T-helper 2 cell treated with Interferon-gamma antibody and Interleukin-4, amounts not matched to agents 100 ng/mL and 5 ng/mL, for 36 hours (primary cell): Measurements from ENCODE around the gene WDR13. TPM values are rescaled to one million over a fixed set of nuclear protein-coding genes. Genes with fewer than 3 reads are reported as not detected.

Source experiments
- intact Hi-C: fragments of 100-400 bp; cut with micrococcal nuclease; formaldehyde crosslinking; loops from one replicate; pipeline ENCODE4 v1.15.1; 2023
- total RNA-seq: library from RNA; stranded (reverse); gene quantifications from 2 replicates; pipeline ENCODE4 v1.2.3, GENCODE V29; 2022

Gene WDR13
- total RNA-seq, 1 donor from 2014 or later = 45.3 TPM

GRCh38 chrX:48591255-48591791, 6.0 kb upstream of the WDR13 start:
- intact Hi-C loops = no loop called here

DNA sequence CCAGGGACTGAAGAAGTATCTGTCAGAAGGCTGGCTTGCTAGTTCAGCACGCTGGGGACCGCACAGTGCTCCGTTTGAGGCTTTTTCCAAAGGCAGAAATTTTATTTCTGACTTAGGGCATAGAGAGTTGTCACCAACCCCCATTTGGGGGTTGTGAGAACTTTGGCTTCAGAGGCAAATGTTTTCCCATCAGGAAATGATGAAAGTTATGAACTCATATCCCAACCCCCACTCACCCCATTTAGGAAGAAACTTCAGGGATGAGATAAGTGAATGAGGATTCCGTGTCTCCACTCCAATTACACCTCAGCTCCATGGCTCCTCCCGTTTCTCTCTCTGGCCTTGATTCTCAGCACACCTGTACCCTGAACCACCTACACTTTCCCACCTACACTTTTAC, 4.3 kb upstream of the WDR13 start:
- intact Hi-C loops = no loop called here

DNA sequence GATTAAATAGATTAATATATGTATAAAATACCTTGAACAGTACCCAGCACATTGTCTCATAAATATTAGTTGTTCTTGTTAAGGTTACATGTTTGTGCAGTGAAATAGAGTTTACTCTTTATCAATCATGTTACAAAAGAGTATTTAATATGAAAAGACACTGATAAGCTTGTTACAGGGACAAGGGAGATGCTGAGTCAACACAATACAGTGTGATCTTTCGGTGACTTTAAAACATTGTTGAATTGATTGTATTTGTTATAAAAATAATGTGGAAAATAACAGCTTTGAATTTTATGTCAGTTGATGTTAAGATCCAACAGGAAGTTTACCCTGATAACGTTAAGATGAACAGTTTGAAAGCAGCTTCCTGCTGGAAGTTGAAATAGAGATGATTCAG, 1.4 kb upstream of the WDR13 start:
- intact Hi-C loops = loop anchor here (2.0 kb wide), 1 partner anchor 55 kb away; no protein-coding TSS in a partner anchor

DNA sequence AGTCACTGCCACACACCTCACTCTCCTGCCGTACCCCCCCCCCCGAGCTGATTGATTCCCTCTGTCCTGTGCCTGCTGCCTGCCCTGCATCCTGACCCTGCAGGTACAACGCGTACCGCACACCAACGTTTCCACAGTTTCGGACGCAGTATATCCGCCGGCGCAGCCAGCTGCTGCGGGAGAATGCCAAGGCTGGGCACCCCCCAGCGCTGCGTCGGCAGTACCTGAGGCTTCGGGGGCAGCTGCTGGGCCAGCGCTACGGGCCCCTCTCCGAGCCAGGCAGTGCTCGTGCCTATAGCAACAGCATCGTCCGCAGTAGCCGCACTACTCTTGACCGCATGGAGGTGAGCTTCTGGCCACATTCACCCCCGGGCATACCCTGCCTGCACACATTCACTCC, 1.3 kb downstream of the WDR13 start:
- intact Hi-C loops = no loop called here

GRCh38 chrX:48599341-48599740, 2.0 kb downstream of the WDR13 start:
- intact Hi-C loops = no loop called here

DNA sequence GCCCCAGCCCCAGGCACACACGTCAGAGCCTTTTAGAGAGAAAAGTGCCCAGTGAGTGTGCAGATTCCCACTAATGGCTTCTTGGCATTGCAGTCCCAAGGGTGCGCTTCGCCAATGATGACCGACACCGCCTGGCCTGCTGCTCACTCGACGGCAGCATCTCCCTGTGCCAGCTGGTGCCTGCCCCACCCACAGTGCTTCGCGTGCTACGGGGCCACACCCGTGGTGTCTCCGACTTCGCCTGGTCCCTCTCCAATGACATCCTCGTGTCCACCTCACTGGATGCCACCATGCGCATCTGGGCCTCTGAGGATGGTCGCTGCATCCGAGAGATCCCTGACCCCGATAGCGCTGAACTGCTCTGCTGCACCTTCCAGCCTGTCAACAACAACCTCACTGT, 2.9 kb downstream of the WDR13 start:
- intact Hi-C loops = no loop called here

DNA sequence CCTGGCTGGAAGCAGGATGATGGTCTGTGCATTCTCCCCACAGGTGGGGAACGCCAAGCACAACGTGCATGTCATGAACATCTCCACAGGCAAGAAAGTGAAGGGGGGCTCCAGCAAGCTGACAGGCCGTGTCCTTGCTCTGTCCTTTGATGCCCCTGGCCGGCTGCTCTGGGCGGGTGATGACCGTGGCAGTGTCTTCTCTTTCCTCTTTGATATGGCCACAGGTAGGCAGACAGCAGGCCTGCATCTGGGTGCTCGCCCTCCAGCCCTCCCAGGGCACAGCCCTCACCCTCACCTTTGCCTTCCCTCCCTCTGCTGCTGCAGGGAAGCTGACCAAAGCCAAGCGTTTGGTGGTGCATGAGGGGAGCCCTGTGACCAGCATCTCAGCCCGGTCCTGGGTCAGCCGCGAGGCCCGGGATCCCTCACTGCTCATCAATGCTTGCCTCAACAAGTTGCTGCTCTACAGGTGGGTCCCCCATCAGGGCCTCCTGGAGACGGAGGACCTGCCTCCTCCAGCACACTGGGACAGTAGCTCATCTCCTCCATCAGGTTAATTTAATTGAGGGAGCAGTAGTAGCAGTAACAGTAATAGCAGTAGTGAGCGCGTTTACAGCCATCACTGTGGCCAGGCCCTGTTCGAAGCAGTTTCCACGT, 4.6 kb downstream of the WDR13 start:
- intact Hi-C loops = no loop called here

- intact Hi-C loops = no loop called here
Measured at GRCh38 chrX:48604701-48605100, 7.4 kb downstream of the WDR13 start.

DNA sequence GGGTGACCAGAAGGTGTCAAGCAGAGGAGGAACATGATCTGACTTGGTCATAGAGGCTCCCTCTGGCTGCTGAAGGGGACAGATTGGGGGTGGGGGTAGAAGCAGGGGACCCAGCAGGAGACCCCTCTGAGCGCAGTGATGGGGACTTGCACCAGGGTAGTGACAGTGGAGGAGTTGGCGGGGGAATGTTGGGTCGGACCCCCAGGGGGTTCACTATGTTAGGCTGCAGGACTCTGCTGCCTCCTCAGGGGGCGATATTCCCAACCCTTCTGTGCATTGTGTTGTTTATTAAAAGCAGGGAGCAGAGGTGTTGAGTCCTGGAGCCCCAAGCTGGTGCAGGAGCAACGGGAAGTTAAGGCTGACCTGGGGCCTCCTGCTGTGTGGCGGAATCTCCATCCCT, 8.8 kb downstream of the WDR13 start:
- intact Hi-C loops = no loop called here

DNA sequence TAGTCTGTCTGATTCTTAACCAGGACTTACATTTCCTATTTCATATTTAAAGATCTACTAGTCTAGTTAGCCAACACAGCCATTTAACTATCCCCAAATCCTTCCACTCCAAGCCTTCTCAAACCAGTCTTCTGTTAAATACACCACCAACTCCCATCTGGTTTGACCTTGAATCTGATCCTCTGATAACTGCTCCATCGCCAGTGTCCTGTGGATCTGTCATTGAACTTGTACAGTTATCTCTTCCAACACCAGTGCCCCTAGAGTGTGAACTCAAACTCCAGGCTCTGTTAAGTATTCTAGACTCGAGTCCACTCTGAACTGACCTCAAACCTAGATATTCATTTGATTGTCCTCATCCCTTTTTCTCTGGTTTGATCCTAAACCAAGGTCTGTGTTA, 14.4 kb downstream of the WDR13 start:
- intact Hi-C loops = no loop called here

- intact Hi-C loops = no loop called here
Measured at GRCh38 chrX:48613502-48614160, 16.3 kb downstream of the WDR13 start.

DNA sequence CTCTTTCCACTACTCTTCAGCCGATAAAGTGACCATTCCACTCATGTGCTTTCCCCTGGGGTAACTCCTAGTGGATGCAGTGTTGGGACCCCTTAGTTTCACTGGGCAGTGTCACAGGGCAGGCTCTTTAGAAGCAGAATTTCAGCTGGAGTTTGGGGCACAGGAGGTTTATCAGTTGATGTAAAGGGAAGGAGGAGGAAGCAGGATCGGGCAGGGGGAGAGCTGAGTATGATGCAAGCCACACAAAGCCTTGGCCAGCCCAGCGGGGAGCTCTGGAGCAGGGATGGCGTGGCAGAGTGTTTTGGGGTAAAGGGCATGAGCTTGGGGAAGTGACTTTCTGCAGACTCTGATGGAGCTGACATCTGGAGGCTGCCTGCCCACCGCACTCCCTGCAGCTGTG, 19.3 kb downstream of the WDR13 start:
- intact Hi-C loops = no loop called here

DNA sequence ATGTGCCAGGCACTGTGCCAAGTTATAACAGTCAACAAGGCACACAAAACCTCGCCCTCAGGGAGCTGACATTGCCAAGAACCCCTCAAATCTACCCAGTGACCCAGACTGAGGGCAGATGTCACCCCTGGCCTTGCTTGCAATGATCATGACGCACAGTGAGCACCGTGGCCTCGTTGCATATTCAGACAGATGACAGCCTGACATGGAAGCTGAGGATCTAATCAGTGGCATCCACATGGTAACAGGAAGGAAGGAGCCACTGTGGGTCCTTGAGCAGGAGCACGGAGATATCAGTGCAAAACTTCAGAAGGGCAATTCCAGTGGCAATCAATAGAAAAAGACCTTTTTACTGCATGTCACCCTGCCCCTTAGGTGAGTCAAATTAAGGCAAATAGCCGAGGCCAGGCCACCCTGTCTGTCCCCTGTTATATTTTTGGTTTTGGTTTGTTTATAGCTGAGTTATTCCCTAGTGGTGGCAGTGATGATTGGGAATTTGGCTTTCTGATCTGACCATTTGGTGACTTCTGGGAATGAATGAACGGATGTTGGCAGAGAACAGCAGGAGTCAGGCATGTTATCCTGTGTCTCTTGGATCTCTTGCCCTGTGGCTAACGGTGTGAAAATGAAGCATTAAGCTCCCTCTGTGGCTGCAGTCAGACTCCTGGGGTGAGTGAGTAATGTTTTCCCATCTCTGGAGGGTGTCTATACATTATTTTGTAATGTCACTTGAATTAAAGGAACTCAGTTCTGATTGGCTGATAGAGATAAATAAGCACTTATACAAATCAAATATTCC, 20.4 kb downstream of the WDR13 start:
- intact Hi-C loops = no loop called here

GRCh38 chrX:48626401-48627298, 29.4 kb downstream of the WDR13 start:
- intact Hi-C loops = no loop called here

DNA sequence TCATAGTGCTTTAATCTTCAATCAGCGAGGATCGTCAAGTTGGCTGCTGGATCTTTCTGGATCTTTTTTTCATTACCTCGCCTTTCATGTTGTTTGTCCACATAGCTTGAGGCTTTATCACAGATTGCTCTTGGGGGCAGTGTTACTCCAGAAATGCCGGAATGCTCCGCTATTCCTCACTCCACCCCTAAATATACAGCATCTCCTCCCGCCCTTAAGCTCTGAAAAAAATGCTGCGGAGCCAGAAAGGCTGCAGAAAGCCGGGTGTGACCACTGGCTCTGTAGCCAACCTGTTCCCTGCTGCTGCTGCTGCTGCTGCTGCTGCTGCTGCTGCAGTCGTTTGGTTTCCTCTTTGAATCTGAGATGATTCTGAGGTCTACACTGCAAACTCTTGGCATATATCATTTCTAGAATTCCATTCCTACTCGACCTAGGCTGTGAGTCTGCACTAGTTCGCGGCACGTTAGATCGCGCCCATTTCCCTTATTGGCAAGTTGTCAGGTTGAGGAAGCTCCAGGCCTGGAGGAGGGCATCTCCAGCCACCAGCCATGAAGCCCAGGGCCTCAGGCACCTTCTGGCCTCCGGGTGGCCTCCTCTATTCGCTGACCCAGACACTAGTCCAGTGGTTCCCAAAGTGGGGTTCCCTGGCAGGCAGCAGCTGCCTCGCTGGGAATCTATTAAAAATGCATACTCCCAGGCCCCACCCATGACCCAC, 34.2 kb downstream of the WDR13 start:
- intact Hi-C loops = no loop called here

GRCh38 chrX:48632207-48632606, 34.9 kb downstream of the WDR13 start:
- intact Hi-C loops = no loop called here

DNA sequence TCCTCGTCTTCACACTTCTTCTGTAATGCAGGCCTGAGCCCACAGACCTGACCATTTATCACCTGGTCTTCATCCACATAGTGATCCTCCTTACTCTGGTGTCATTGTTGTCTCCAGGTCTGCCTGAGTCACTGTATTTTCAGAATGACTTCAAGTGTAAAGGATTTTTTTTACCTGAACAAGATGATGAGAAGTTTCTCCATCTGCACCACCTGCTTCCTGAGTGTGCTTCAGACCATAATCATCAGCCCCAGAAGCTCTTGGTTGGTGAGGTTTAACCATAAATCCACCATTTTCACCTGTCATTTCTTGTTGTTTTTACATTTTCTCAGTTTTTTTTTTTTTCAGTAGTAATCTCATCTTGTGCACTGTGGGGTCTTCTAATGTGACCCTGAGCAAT, 39.0 kb downstream of the WDR13 start:
- intact Hi-C loops = no loop called here

GRCh38 chrX:48636776-48637175, 39.5 kb downstream of the WDR13 start:
- intact Hi-C loops = no loop called here

GRCh38 chrX:48645669-48646068, 48.4 kb downstream of the WDR13 start:
- intact Hi-C loops = loop anchor here (10.0 kb wide), 1 partner anchor 269 kb away; the partner anchor contains the start of genes PIM2 and SLC35A2

DNA sequence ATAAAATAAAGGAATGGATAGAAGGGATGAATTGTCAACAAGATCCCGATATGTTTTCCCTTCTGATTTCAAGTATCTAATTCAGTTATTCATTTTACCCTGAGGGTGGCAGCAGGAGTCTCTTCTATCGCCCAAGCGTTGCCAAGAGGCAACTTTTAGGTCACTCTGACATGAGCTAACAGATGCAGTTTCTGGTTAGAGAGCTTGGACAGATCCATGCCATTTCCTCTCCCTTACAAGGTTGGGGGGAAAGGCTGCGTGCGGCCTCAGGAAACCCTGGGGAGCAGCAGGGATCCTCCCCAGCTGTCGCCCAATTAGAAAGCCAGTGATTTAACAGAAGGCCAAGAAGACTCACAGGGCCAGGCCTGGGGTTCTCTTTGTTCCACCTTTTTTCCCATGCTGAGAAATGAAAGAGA, 51.1 kb downstream of the WDR13 start:
- intact Hi-C loops = loop anchor here (10.0 kb wide), 1 partner anchor 266 kb away; the partner anchor contains the start of genes PIM2 and SLC35A2
